GM12878 (cell line): ENCODE data around the gene RCAN2. TPM values are rescaled to one million over a fixed set of nuclear protein-coding genes. Genes with fewer than 3 reads are reported as not detected.
A peak's percentile ranks its signal among the peaks of the same experiment; 100 is the strongest.

Experiments used
- ATAC-seq: fragments of 200-7000 bp; cut with Tn5 transposase; 3 replicates; pipeline ENCODE4 v1.9.1; 2020; ENCODE audit warnings: mild to moderate bottlenecking, moderate library complexity
- BruUV-seq: library from RNA; stranded (reverse); fragments of 400-500 nt; replicated peaks from 2 replicates; lab custom pipeline; 2021; lab: Mats Ljungman, UMichigan
- CTCF ChIA-PET: fragments of 300-600 bp; sonication (Branson Sonifier 250); formaldehyde crosslinking; extraction: SDS; loops from one replicate; lab custom pipeline; 2021; ENCODE audit warnings: inconsistent platforms; lab: Yijun Ruan, JAX
- POLR2A ChIA-PET: fragments of 350-600 bp; formaldehyde crosslinking; extraction: SDS; loops from one replicate; lab custom pipeline; 2021; ENCODE audit warnings: inconsistent platforms; lab: Charles Lee
- RAD21 ChIA-PET: fragments of 300-600 bp; sonication (Branson Sonifier 250); formaldehyde crosslinking; loops from one replicate; lab custom pipeline; 2023; ENCODE audit warnings: antibody characterized with exemption; ENCODE audit not compliant: unreplicated experiment; lab: Charles Lee
- SMC1A ChIA-PET: fragments of 300-600 bp; sonication (Branson Sonifier 250); formaldehyde crosslinking; loops from one replicate; lab custom pipeline; 2023; ENCODE audit not compliant: unreplicated experiment, uncharacterized antibody; lab: Charles Lee
- DNase-seq: peaks from one replicate; pipeline ENCODE4 v3.0.0-alpha.2; 2011; ENCODE audit warnings: low read depth, low spot score
- FAIRE-seq: peaks from 3 replicates; lab custom pipeline; 2011; peaks lifted over from hg19 to GRCh38; lab: Jason Lieb, UNC
- H2AFZ ChIP-seq: 2 replicates; pipeline ENCODE4 v1.6.0; 2011; ENCODE audit warnings: low read depth, low read length, control low read depth; ENCODE audit not compliant: control insufficient read depth
- H3K27ac ChIP-seq: 2 replicates; pipeline ENCODE4 v1.5.1; 2011; ENCODE audit warnings: control low read depth; ENCODE audit not compliant: control insufficient read depth, insufficient read depth
- H3K27me3 ChIP-seq, 2 experiments: replicated peaks in 1 of 2; 2 replicates each; pipeline versions ENCODE4 v1.6.0 to v1.6.1; 2011; ENCODE audit warnings: low read length in 1 of 2; ENCODE audit not compliant: control insufficient read depth in 2 of 2, insufficient read depth in 2 of 2
- H3K36me3 ChIP-seq, 2 experiments: 2 replicates each; pipeline ENCODE4 v1.5.1; 2011; ENCODE audit warnings: low read length in 1 of 2; ENCODE audit not compliant: control insufficient read depth in 2 of 2, insufficient read depth in 2 of 2
- H3K4me1 ChIP-seq: 2 replicates; pipeline ENCODE4 v1.6.1; 2011; ENCODE audit warnings: mild to moderate bottlenecking, low read length, moderate library complexity, mixed read lengths; ENCODE audit not compliant: control insufficient read depth, insufficient read depth
- H3K4me2 ChIP-seq: 2 replicates; pipeline ENCODE4 v1.6.0; 2011; ENCODE audit warnings: control low read depth; ENCODE audit not compliant: control insufficient read depth, insufficient read depth
- H3K4me3 ChIP-seq: fragments of 200-600 bp; sonication (generic); 2 replicates; pipeline ENCODE4 v1.5.1; 2016
- H3K79me2 ChIP-seq: 2 replicates; pipeline ENCODE4 v1.6.0; 2011; ENCODE audit warnings: low read length; ENCODE audit not compliant: control insufficient read depth, insufficient read depth
- H3K9ac ChIP-seq: 2 replicates; pipeline ENCODE4 v1.8.0; 2011; ENCODE audit warnings: low read length, control low read depth, mixed read lengths; ENCODE audit not compliant: control insufficient read depth, insufficient read depth
- H3K9me3 ChIP-seq: replicated peaks from 3 replicates; pipeline ENCODE4 v1.5.1; 2011; ENCODE audit warnings: mild to moderate bottlenecking, low read length; ENCODE audit not compliant: control insufficient read depth, insufficient read depth
- H4K20me1 ChIP-seq: 2 replicates; pipeline ENCODE4 v1.6.0; 2011; ENCODE audit not compliant: control insufficient read depth, insufficient read depth
- CEBPB ChIP-seq, 2 experiments: fragments of 150-350 bp in 1 of 2; IDR thresholded peaks; 2 replicates each; pipeline ENCODE4 v1.6.1; 2012 to 2014; ENCODE audit warnings: low read depth in 2 of 2, low read length in 2 of 2, borderline replicate concordance in 1 of 2, inconsistent platforms in 1 of 2
- E2F4 ChIP-seq: IDR thresholded peaks from 2 replicates; pipeline ENCODE4 v1.6.1; 2012; ENCODE audit warnings: low read depth, low read length, improper control_type of control experiment
- ELK1 ChIP-seq: IDR thresholded peaks from 2 replicates; pipeline ENCODE4 v1.6.1; 2012; ENCODE audit warnings: low read depth, low read length, improper control_type of control experiment
- NR2C1 ChIP-seq: fragments of 450-650 bp; IDR thresholded peaks from 2 replicates; pipeline ENCODE4 v1.6.1; 2017; ENCODE audit warnings: antibody characterized with exemption, mild to moderate bottlenecking, moderate library complexity
- NR2F1 ChIP-seq: fragments of 450-650 bp; conservative IDR thresholded peaks from 2 replicates; pipeline ENCODE4 v1.6.1; 2017; ENCODE audit warnings: mild to moderate bottlenecking
- PAX5 ChIP-seq: IDR thresholded peaks from 2 replicates; pipeline ENCODE4 v1.6.1; 2011; ENCODE audit warnings: low read depth, low read length, borderline replicate concordance
- PML ChIP-seq: IDR thresholded peaks from 2 replicates; pipeline ENCODE4 v1.6.1; 2012; ENCODE audit warnings: low read length, inconsistent platforms
- STAT1 ChIP-seq: fragments of 450-650 bp; conservative IDR thresholded peaks from 2 replicates; pipeline ENCODE4 v1.6.1; 2014; ENCODE audit warnings: antibody characterized with exemption, mild to moderate bottlenecking
- in situ Hi-C: fragments of 300-500 bp; cut with MboI; formaldehyde crosslinking; loops from 9 replicates; pipeline ENCODE4 v1.14.3; 2018; ENCODE audit warnings: mixed read lengths
- intact Hi-C: fragments of 100-400 bp; cut with micrococcal nuclease; formaldehyde crosslinking; loops from one replicate; pipeline ENCODE4 v1.14.2; 2022; ENCODE audit not compliant: unreplicated experiment
- polyA plus RNA-seq, 11 experiments: library from polyadenylated mRNA; depleted of rRNA in 4 of 11; unstranded in 6 of 11; stranded (reverse) in 5 of 11; fragments of >200 nt; fragmentation: Nextera tagmentation in 4 of 11; fragmentation: Illumina TruSeq in 1 of 11; extraction: Ambion mirVana in 4 of 11; extraction: Trizol in 1 of 11; gene quantifications; 1 replicate in 1 of 11; 2 replicates in 10 of 11; pipeline versions ENCODE4 v1.2.1 to v1.2.3, GENCODE V29; 2011 to 2016; ENCODE audit warnings: inconsistent platforms in 2 of 11, missing spikeins in 2 of 11, low read depth in 1 of 11
- total RNA-seq, 4 experiments: library from RNA; depleted of rRNA in 3 of 4; stranded (reverse); fragments of >200 nt in 3 of 4; fragmentation: Illumina TruSeq in 1 of 4; extraction: Trizol in 1 of 4; gene quantifications; 2 replicates each; pipeline versions ENCODE4 v1.2.1 to v1.2.3, GENCODE V29; 2013 to 2021
- TF ChIP-seq, protein P1 (sequence below): fragments of 450-650 bp; IDR thresholded peaks from 2 replicates; pipeline ENCODE4 v1.6.1; 2016; ENCODE audit warnings: mild to moderate bottlenecking

The RCAN2 gene
- total and polyA plus RNA-seq, 10 of the 15 experiments (the other 5 are each of a cell fraction or from before 2014, with no cell fraction given): 0.06 TPM; not detected in 9

- Histone ChIP-seq H3K9me3 (no peaks in the 10 kb centered on the region; the same call in 2 of the 3 replicates), H3K27ac (no peak overlapping the region), H3K4me2 (0 out of 2 replicates have a peak overlapping the region, but pooled peaks have one; percentile 24), H3K4me3 (no peak overlapping the region), H3K9ac (no peak overlapping the region), H3K36me3 (no peaks in the 10 kb centered on the region), H2AFZ (no peak overlapping the region), H3K79me2 (no peaks in the 10 kb centered on the region), H3K4me1 (peaks cover 29% of the 10 kb centered on the region)
- ChIA-PET CTCF (interaction anchor here (0.8 to 7.4 kb wide), 16 partner anchors 11 to 629 kb away, joined by 3 to 77 read pairs (median 6); partner anchors contain the start of gene ENPP4), SMC1A (interaction anchor here (1.0 to 5.5 kb wide), 12 partner anchors 8 to 298 kb away, joined by 3 to 49 read pairs (median 8); partner anchors contain the start of gene ENPP4), POLR2A (no interaction called here), RAD21 (interaction anchor here (1.3 to 6.5 kb wide), 9 partner anchors 18 to 189 kb away, joined by 3 to 63 read pairs (median 9); partner anchors contain the start of gene ENPP4)
- no peak for DNase-seq
- peak; percentile 17 for ATAC-seq
- intact Hi-C loops: loop anchor here (5.0 to 10.0 kb wide), 3 partner anchors 275 to 635 kb away; partner anchors contain the start of gene RCAN2
- FAIRE-seq: no peak
- BruUV-seq: no TSS peak
- TF ChIP-seq NR2C1 (no peak), STAT1 (no peak), E2F4 (no peak), NR2F1 (no peak), CEBPB (IDR thresholded peaks at IDR 0.05; ENCODE audit: borderline replicate concordance in 1 of 2, low read depth in 2 of 2, low read length in 2 of 2) (no peak), ELK1 (no peak), PAX5 (no peak), PML (no peak)
- TF ChIP-seq, protein P1, sequence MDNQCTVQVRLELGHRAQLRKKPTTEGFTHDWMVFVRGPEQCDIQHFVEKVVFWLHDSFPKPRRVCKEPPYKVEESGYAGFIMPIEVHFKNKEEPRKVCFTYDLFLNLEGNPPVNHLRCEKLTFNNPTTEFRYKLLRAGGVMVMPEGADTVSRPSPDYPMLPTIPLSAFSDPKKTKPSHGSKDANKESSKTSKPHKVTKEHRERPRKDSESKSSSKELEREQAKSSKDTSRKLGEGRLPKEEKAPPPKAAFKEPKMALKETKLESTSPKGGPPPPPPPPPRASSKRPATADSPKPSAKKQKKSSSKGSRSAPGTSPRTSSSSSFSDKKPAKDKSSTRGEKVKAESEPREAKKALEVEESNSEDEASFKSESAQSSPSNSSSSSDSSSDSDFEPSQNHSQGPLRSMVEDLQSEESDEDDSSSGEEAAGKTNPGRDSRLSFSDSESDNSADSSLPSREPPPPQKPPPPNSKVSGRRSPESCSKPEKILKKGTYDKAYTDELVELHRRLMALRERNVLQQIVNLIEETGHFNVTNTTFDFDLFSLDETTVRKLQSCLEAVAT: no peak
- TF ChIP-seq, all 136 proteins: peak for 0
- in situ Hi-C loops: loop anchor here (5.0 kb wide), 2 partner anchors 183 to 413 kb away; no protein-coding TSS in a partner anchor
- Histone ChIP-seq H4K20me1 (no peaks in the 10 kb centered on the region), H3K27me3 (no peaks in the 10 kb centered on the region; a peak in 1 of 4 replicates)
Measured at GRCh38 chr6:46219661-46220060, 271.6 kb downstream of the RCAN2 start.
